GM08714 (cell line): Measurements from ENCODE around the gene PLCB1.
"Not testable (repeated sequence)": the region's sequence is repeated elsewhere in the genome, so short reads cannot be mapped to it uniquely, and the experiment has no call there.

Experiments used
- H3K4me3 ChIP-seq: fragments of 200-500 bp; sonication (Bioruptor generic); 2 replicates; pipeline ENCODE4 v1.5.1; 2014; ENCODE audit warnings: mild to moderate bottlenecking, low read length, inconsistent platforms
- ZNF274 ChIP-seq: IDR thresholded peaks from 2 replicates; pipeline ENCODE4 v1.6.1; 2012; ENCODE audit warnings: mild to moderate bottlenecking, low read depth, low read length

Gene PLCB1

GRCh38 chr20:8156235-8157079 is 24.4 kb downstream of the PLCB1 start:
- TF ChIP-seq ZNF274: no peak
- no peak overlapping the region for H3K4me3 ChIP-seq

- not testable (repeated sequence) for H3K4me3 ChIP-seq
Measured at GRCh38 chr20:8159217-8159616, 27.2 kb downstream of the PLCB1 start.

- no peak overlapping the region for H3K4me3 ChIP-seq
- TF ChIP-seq ZNF274: no peak
Measured at GRCh38 chr20:8161264-8162071, 29.4 kb downstream of the PLCB1 start.

- H3K4me3 ChIP-seq: no peak overlapping the region
- no peak for TF ChIP-seq ZNF274
Measured at GRCh38 chr20:8162610-8163009, 30.5 kb downstream of the PLCB1 start.

GRCh38 chr20:8163543-8163942 is 31.5 kb downstream of the PLCB1 start:
- TF ChIP-seq ZNF274: no peak
- no peak overlapping the region for H3K4me3 ChIP-seq

- no peak overlapping the region for H3K4me3 ChIP-seq
- TF ChIP-seq ZNF274: no peak
Measured at GRCh38 chr20:8166730-8167129, 34.7 kb downstream of the PLCB1 start.

- no peak overlapping the region for H3K4me3 ChIP-seq
- TF ChIP-seq ZNF274: no peak
Measured at GRCh38 chr20:8168785-8169288, 36.8 kb downstream of the PLCB1 start.

- TF ChIP-seq ZNF274: no peak
- H3K4me3 ChIP-seq: no peak overlapping the region
Measured at GRCh38 chr20:8170921-8171320, 38.9 kb downstream of the PLCB1 start.

GRCh38 chr20:8172191-8172590 is 40.1 kb downstream of the PLCB1 start:
- no peak for TF ChIP-seq ZNF274
- no peak overlapping the region for H3K4me3 ChIP-seq

- no peak for TF ChIP-seq ZNF274
- H3K4me3 ChIP-seq: no peak overlapping the region
Measured at GRCh38 chr20:8175741-8176675, 43.9 kb downstream of the PLCB1 start.

GRCh38 chr20:8183526-8183925 is 51.5 kb downstream of the PLCB1 start:
- no peak overlapping the region for H3K4me3 ChIP-seq
- TF ChIP-seq ZNF274: no peak

- no peak for TF ChIP-seq ZNF274
- H3K4me3 ChIP-seq: no peak overlapping the region
Measured at GRCh38 chr20:8187740-8188139, 55.7 kb downstream of the PLCB1 start.

GRCh38 chr20:8190043-8190880 is 58.2 kb downstream of the PLCB1 start:
- no peak for TF ChIP-seq ZNF274
- H3K4me3 ChIP-seq: no peak overlapping the region
